PC-3 (cell line): ENCODE measurements around the gene UBAC1.

ENCODE experiments used
- CTCF ChIP-seq: fragments of 300-600 bp; sonication (generic); conservative IDR thresholded peaks from 2 replicates; pipeline ENCODE4 v1.5.1; 2017; ENCODE audit warnings: antibody characterized with exemption, low read depth, mild to moderate bottlenecking, low read length
- EZH2 ChIP-seq: fragments of 300-600 bp; sonication (generic); IDR thresholded peaks from one replicate; pipeline ENCODE4 v1.6.1; 2017; ENCODE audit warnings: antibody characterized with exemption, mild to moderate bottlenecking, low read length; ENCODE audit not compliant: unreplicated experiment
- EZH2phosphoT487 ChIP-seq: fragments of 300-600 bp; sonication (generic); IDR thresholded peaks from 2 replicates; pipeline ENCODE4 v1.6.1; 2018; ENCODE audit warnings: mild to moderate bottlenecking, antibody characterized with exemption, low read length, borderline replicate concordance

GRCh38 chr9:135885100-135885853 lies 75.9 kb downstream of the UBAC1 start:
- TF ChIP-seq CTCF (no peak), EZH2 (no peak), EZH2phosphoT487 (no peak)
